Smooth muscle cell (in vitro differentiated cells): ENCODE data around the gene IGF2BP3. TPM values are rescaled to one million over a fixed set of nuclear protein-coding genes. Genes with fewer than 3 reads are reported as not detected.
A peak's percentile ranks its signal among the peaks of the same experiment; 100 is the strongest.

ENCODE experiments used
- DNase-seq: peaks from one replicate; lab custom pipeline; 2025; ENCODE audit not compliant: unreplicated experiment; lab: John Stamatoyannopoulos, UW
- H2AFZ ChIP-seq: fragments of 200-600 bp; sonication (generic); 2 replicates; pipeline ENCODE4 v1.6.0; 2016; ENCODE audit warnings: antibody characterized with exemption, low read depth, mild to moderate bottlenecking
- H3F3A ChIP-seq: fragments of 200-600 bp; sonication (generic); 2 replicates; pipeline ENCODE4 v1.6.0; 2017; ENCODE audit warnings: antibody characterized with exemption, low read depth
- H3K27ac ChIP-seq: fragments of 200-600 bp; sonication (generic); 2 replicates; pipeline ENCODE4 v1.5.1; 2016; ENCODE audit warnings: low read depth, mild to moderate bottlenecking
- H3K27me3 ChIP-seq: fragments of 200-600 bp; sonication (generic); 2 replicates; pipeline ENCODE4 v1.6.1; 2016; ENCODE audit warnings: low read depth, mild to moderate bottlenecking
- H3K36me3 ChIP-seq: fragments of 200-600 bp; sonication (generic); 2 replicates; pipeline ENCODE4 v1.5.1; 2016; ENCODE audit warnings: low read depth
- H3K4me1 ChIP-seq: fragments of 200-600 bp; sonication (generic); 2 replicates; pipeline ENCODE4 v1.5.1; 2016; ENCODE audit warnings: low read depth
- H3K4me2 ChIP-seq: fragments of 200-600 bp; sonication (generic); 2 replicates; pipeline ENCODE4 v1.6.0; 2016; ENCODE audit warnings: mild to moderate bottlenecking
- H3K4me3 ChIP-seq: fragments of 200-600 bp; sonication (generic); 2 replicates; pipeline ENCODE4 v1.5.1; 2016; ENCODE audit warnings: mild to moderate bottlenecking
- H3K79me2 ChIP-seq: fragments of 200-600 bp; sonication (generic); 2 replicates; pipeline ENCODE4 v1.6.0; 2016; ENCODE audit warnings: low read depth, mild to moderate bottlenecking
- H3K9ac ChIP-seq: fragments of 200-600 bp; sonication (generic); 2 replicates; pipeline ENCODE4 v1.6.0; 2016; ENCODE audit warnings: low read depth
- H3K9me3 ChIP-seq: fragments of 200-600 bp; sonication (generic); replicated peaks from 2 replicates; pipeline ENCODE4 v1.5.1; 2016; ENCODE audit warnings: low read depth
- H4K20me1 ChIP-seq: fragments of 200-600 bp; sonication (generic); 2 replicates; pipeline ENCODE4 v1.6.0; 2016; ENCODE audit warnings: low read depth
- CTCF ChIP-seq: fragments of 200-600 bp; sonication (generic); IDR thresholded peaks from 2 replicates; pipeline ENCODE4 v1.5.1; 2017; ENCODE audit warnings: borderline replicate concordance, mild to moderate bottlenecking, antibody characterized with exemption; ENCODE audit not compliant: insufficient read depth, poor library complexity, severe bottlenecking
- WGBS: methylation state at CpG from one replicate; pipeline ENCODE4 v1.1.7; 2016; ENCODE audit warnings: low lambda C conversion rate; 5-methylcytosine and 5-hydroxymethylcytosine counted together
- polyA plus RNA-seq: library from polyadenylated mRNA; unstranded; fragments of >200 nt; fragmentation: Nextera tagmentation; extraction: Ambion mirVana; gene quantifications from 2 replicates; pipeline ENCODE4 v1.2.1, GENCODE V29; 2016
- total RNA-seq: library from RNA; depleted of rRNA; stranded (reverse); fragments of >200 nt; gene quantifications from 2 replicates; pipeline ENCODE4 v1.2.3, GENCODE V29; 2014

The IGF2BP3 gene
- total and polyA plus RNA-seq, 2 experiments from 2014 or later, result 7.9 to 35.2 TPM

GRCh38 chr7:23454881-23455526, 15.3 kb downstream of the IGF2BP3 start:
- H3K9me3 ChIP-seq, result no peaks in the 10 kb centered on the region
- no peak overlapping the region for H3K27ac ChIP-seq
- H3K79me2 ChIP-seq, result peaks cover 95% of the 10 kb centered on the region
- H3K27me3 ChIP-seq, result no peaks in the 10 kb centered on the region
- H3K9ac ChIP-seq, result no peak overlapping the region
- peaks cover 84% of the 10 kb centered on the region for H4K20me1 ChIP-seq
- H3K4me3 ChIP-seq, result no peak overlapping the region
- TF ChIP-seq CTCF, result no peak
- no peaks in the 10 kb centered on the region for H3K36me3 ChIP-seq
- H3K4me1 ChIP-seq, result peaks cover 5% of the 10 kb centered on the region
- H3K4me2 ChIP-seq, result peak overlapping the region; percentile 63
- 86% methylated on average over 5 of the region's 5 CpGs for WGBS
- H2AFZ ChIP-seq, result no peak overlapping the region
- DNase-seq, result no peak
- no peaks in the 10 kb centered on the region for H3F3A ChIP-seq

GRCh38 chr7:23450518-23450917, 19.8 kb downstream of the IGF2BP3 start:
- Histone ChIP-seq H3K9me3 (no peaks in the 10 kb centered on the region), H3K27me3 (no peaks in the 10 kb centered on the region), H3K79me2 (peaks cover 97% of the 10 kb centered on the region), H4K20me1 (peaks cover 91% of the 10 kb centered on the region), H3F3A (no peaks in the 10 kb centered on the region), H3K4me3 (no peak overlapping the region), H3K4me1 (peaks cover 5% of the 10 kb centered on the region), H3K36me3 (no peaks in the 10 kb centered on the region), H3K27ac (no peak overlapping the region), H3K9ac (no peak overlapping the region), H3K4me2 (no peak overlapping the region), H2AFZ (no peak overlapping the region)
- TF ChIP-seq CTCF, result no peak
- WGBS, result 96% methylated on average over 6 of the region's 6 CpGs
- DNase-seq, result no peak

- Histone ChIP-seq H3K4me2 (no peak overlapping the region), H3K9me3 (no peaks in the 10 kb centered on the region), H3K27me3 (no peaks in the 10 kb centered on the region), H3K4me3 (no peak overlapping the region), H3K4me1 (peaks cover 5% of the 10 kb centered on the region), H3K27ac (no peak overlapping the region), H3K36me3 (no peaks in the 10 kb centered on the region), H3F3A (no peaks in the 10 kb centered on the region), H2AFZ (no peak overlapping the region), H3K79me2 (peaks cover 98% of the 10 kb centered on the region), H4K20me1 (peaks cover 92% of the 10 kb centered on the region), H3K9ac (no peak overlapping the region)
- no peak for DNase-seq
- WGBS, result 92% methylated on average over 3 of the region's 3 CpGs
- TF ChIP-seq CTCF, result no peak
Observed at GRCh38 chr7:23449941-23450340, 20.4 kb downstream of the IGF2BP3 start.

- no peaks in the 10 kb centered on the region for H3F3A ChIP-seq
- DNase-seq, result no peak
- H3K9ac ChIP-seq, result no peak overlapping the region
- no peak overlapping the region for H3K4me2 ChIP-seq
- WGBS, result 70% methylated on average over 5 of the region's 5 CpGs
- peaks cover 73% of the 10 kb centered on the region for H4K20me1 ChIP-seq
- no peaks in the 10 kb centered on the region for H3K27me3 ChIP-seq
- H3K4me1 ChIP-seq, result no peaks in the 10 kb centered on the region
- H3K27ac ChIP-seq, result no peak overlapping the region
- H3K9me3 ChIP-seq, result no peaks in the 10 kb centered on the region
- H3K79me2 ChIP-seq, result peaks cover 98% of the 10 kb centered on the region
- H2AFZ ChIP-seq, result no peak overlapping the region
- no peak overlapping the region for H3K4me3 ChIP-seq
- no peaks in the 10 kb centered on the region for H3K36me3 ChIP-seq
- TF ChIP-seq CTCF, result no peak
Observed at GRCh38 chr7:23445326-23445725, 25.0 kb downstream of the IGF2BP3 start.
